OCI-LY3 (cell line): ENCODE data around the gene EHF.
"Not testable (repeated sequence)": the region's sequence is repeated elsewhere in the genome, so short reads cannot be mapped to it uniquely, and the experiment has no call there.

Experiments used
- H2AFZ ChIP-seq: fragments of 200-600, 300-600 bp; shearing (Covaris generic); 2 replicates; pipeline ENCODE4 v1.6.0; 2014; ENCODE audit warnings: antibody characterized with exemption, low read depth, low read length
- H3K27ac ChIP-seq: fragments of 200-600, 300-600 bp; sonication (generic); 2 replicates; pipeline ENCODE4 v1.5.1; 2014; ENCODE audit warnings: mild to moderate bottlenecking, low read length, moderate library complexity, mixed read lengths
- H3K27me3 ChIP-seq: fragments of 200-600, 300-600 bp; sonication (generic); 2 replicates; pipeline ENCODE4 v1.6.1; 2014; ENCODE audit warnings: low read depth, low read length, mixed read lengths
- H3K36me3 ChIP-seq: fragments of 200-600, 300-600 bp; sonication (generic); replicated peaks from 2 replicates; pipeline ENCODE3; 2014; ENCODE audit warnings: low read depth, low read length, mixed read lengths
- H3K4me1 ChIP-seq: fragments of 300-600, 200-600 bp; sonication (generic); 2 replicates; pipeline ENCODE4 v1.6.1; 2014; ENCODE audit warnings: low read length, mixed read lengths
- H3K4me2 ChIP-seq: fragments of 200-600, 300-600 bp; sonication (generic); 2 replicates; pipeline ENCODE4 v1.6.1; 2014; ENCODE audit warnings: low read length, mixed read lengths
- H3K4me3 ChIP-seq: fragments of 300-600, 200-600 bp; sonication (generic); 2 replicates; pipeline ENCODE4 v1.5.1; 2014; ENCODE audit warnings: antibody characterized with exemption, mild to moderate bottlenecking, low read length, moderate library complexity
- H3K79me2 ChIP-seq: fragments of 300-600, 200-600 bp; shearing (Covaris generic); 2 replicates; pipeline ENCODE4 v1.6.1; 2014; ENCODE audit warnings: mild to moderate bottlenecking, low read length, mixed read lengths
- H3K9ac ChIP-seq: fragments of 300-600, 200-600 bp; shearing (Covaris generic); 2 replicates; pipeline ENCODE4 v1.6.0; 2014; ENCODE audit warnings: mild to moderate bottlenecking, low read length, moderate library complexity
- H3K9me3 ChIP-seq: fragments of 200-600, 300-600 bp; shearing (Covaris generic); 2 replicates; pipeline ENCODE4 v1.6.1; 2014; ENCODE audit warnings: low read length, mixed read lengths; ENCODE audit not compliant: insufficient read depth
- H4K20me1 ChIP-seq: fragments of 200-600, 300-600 bp; sonication (generic); 2 replicates; pipeline ENCODE4 v1.6.1; 2016; ENCODE audit warnings: low read length, mixed read lengths; ENCODE audit not compliant: insufficient read depth
- EZH2phosphoT487 ChIP-seq: fragments of 200-600 bp; shearing (Covaris generic); IDR thresholded peaks from 2 replicates; pipeline ENCODE4 v1.6.1; 2018; ENCODE audit warnings: antibody characterized with exemption, mixed run types, low read depth
- TF ChIP-seq, protein P1 (sequence below): fragments of 200-600, 300-600 bp; sonication (generic); IDR thresholded peaks from 2 replicates; pipeline ENCODE4 v1.5.1; 2014; ENCODE audit warnings: antibody characterized with exemption, low read length, low read depth

Gene EHF

DNA sequence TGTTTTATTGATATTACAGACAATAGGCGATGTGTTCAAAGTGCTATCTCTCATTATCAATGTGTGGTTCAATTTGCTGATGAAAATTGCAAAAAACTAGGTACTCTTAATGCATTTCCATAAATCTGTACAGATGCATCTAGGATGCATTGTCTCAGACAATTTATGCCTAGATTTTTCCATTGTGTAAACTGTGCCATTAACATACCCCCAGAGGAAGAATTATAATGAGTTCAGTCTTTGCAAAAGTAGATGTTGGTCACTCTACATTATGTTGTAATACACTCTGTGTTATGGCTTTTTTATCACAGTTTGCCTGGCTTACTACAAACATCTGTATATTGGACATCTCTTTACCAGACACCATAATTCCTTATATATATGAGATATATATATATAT, 62.5 kb downstream of the EHF start:
- Histone ChIP-seq H3K27ac (no peak overlapping the region), H4K20me1 (no peaks in the 10 kb centered on the region), H3K9me3 (no peaks in the 10 kb centered on the region), H3K36me3 (no peaks in the 10 kb centered on the region), H3K4me3 (no peak overlapping the region), H3K4me1 (peaks cover 20% of the 10 kb centered on the region), H3K4me2 (no peak overlapping the region), H3K79me2 (no peaks in the 10 kb centered on the region), H3K27me3 (no peaks in the 10 kb centered on the region), H2AFZ (no peak overlapping the region), H3K9ac (no peak overlapping the region)
- TF ChIP-seq EZH2phosphoT487 = no peak
- TF ChIP-seq, protein P1, sequence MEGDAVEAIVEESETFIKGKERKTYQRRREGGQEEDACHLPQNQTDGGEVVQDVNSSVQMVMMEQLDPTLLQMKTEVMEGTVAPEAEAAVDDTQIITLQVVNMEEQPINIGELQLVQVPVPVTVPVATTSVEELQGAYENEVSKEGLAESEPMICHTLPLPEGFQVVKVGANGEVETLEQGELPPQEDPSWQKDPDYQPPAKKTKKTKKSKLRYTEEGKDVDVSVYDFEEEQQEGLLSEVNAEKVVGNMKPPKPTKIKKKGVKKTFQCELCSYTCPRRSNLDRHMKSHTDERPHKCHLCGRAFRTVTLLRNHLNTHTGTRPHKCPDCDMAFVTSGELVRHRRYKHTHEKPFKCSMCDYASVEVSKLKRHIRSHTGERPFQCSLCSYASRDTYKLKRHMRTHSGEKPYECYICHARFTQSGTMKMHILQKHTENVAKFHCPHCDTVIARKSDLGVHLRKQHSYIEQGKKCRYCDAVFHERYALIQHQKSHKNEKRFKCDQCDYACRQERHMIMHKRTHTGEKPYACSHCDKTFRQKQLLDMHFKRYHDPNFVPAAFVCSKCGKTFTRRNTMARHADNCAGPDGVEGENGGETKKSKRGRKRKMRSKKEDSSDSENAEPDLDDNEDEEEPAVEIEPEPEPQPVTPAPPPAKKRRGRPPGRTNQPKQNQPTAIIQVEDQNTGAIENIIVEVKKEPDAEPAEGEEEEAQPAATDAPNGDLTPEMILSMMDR = no peak

DNA sequence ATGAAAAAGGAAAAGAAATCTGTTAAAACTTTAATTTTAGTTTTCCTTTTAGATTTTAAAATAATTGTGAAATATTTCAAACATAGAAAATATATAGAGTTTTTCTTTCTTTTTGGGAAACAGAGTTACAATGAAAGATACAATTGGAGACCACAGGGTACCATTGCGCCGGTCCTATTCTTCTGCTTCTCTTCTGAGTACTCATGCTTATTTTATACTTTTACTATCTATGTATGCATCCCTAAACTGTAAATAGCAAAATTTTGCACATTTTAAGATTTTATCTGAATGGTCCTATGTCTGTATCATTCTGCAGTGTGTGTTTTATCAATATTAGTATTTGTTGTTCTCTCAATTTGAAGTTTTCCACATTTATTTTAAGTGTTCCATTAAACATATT, 65.0 kb downstream of the EHF start:
- Histone ChIP-seq H3K36me3 (no peaks in the 10 kb centered on the region), H3K79me2 (no peaks in the 10 kb centered on the region), H3K27ac (peak overlapping the region; percentile 69), H3K4me3 (peak overlapping the region; percentile 67), H4K20me1 (no peaks in the 10 kb centered on the region), H3K4me1 (peaks cover 20% of the 10 kb centered on the region), H3K4me2 (peak overlapping the region; percentile 81), H3K9me3 (no peaks in the 10 kb centered on the region), H3K27me3 (no peaks in the 10 kb centered on the region), H2AFZ (peak overlapping the region; percentile 44; the same call in 1 of the 2 replicates), H3K9ac (peak overlapping the region; percentile 54)
- no peak for TF ChIP-seq EZH2phosphoT487
- TF ChIP-seq, protein P1 = no peak

DNA sequence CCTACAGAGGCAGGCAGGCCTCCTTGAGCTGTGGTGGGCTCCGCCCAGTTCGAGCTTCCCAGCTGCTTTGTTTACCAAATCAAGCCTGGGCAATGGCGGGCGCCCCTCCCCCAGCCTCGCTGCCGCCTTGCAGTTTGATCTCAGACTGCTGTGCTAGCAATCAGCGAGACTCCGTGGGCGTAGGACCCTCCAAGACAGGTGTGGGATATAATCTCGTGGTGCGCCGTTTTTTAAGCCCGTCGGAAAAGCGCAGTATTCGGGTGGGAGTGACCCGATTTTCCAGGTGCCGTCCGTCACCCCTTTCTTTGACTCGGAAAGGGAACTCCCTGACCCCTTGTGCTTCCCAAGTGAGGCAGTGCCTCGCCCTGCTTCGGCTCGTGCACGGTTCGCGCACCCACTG, 71.4 kb downstream of the EHF start:
- not testable (repeated sequence) for H3K27ac ChIP-seq

DNA sequence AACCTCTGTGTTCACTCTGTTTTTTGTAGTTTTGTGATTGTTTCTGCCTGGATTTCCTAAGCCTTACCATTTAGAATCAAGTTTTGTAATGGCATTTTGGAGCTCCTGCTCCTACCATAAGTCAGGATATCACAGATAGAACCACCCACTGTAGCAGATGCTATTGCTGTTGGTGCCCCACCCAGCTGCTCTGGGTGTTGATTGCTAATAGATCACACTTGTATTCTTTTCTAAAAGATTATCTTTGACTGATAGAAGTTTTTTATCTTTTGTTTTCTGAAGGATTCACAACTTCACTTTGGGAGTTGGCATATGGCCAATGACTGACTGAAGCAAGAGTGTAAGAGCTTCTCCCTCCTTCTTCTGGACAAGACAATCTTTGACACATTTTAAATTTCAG, 76.0 kb downstream of the EHF start:
- H3K4me1 ChIP-seq = no peaks in the 10 kb centered on the region
- H3K36me3 ChIP-seq = no peaks in the 10 kb centered on the region
- H2AFZ ChIP-seq = no peak overlapping the region
- no peak overlapping the region for H3K9ac ChIP-seq
- H3K9me3 ChIP-seq = no peaks in the 10 kb centered on the region; the same call in 1 of the 2 replicates
- no peak overlapping the region for H3K4me3 ChIP-seq
- H4K20me1 ChIP-seq = no peaks in the 10 kb centered on the region
- TF ChIP-seq EZH2phosphoT487 = no peak
- TF ChIP-seq, protein P1 = no peak
- no peaks in the 10 kb centered on the region for H3K79me2 ChIP-seq
- no peak overlapping the region for H3K27ac ChIP-seq
- no peak overlapping the region for H3K4me2 ChIP-seq
- H3K27me3 ChIP-seq = no peaks in the 10 kb centered on the region

More for the DNA sequence above, 71.4 kb downstream of the EHF start:
- not testable (repeated sequence) for H3K79me2 ChIP-seq, H2AFZ ChIP-seq, H3K27me3 ChIP-seq, H3K9me3 ChIP-seq, H3K9ac ChIP-seq, H3K4me2 ChIP-seq, H3K4me3 ChIP-seq, H3K4me1 ChIP-seq, H3K36me3 ChIP-seq, H4K20me1 ChIP-seq
